PC-3 (cell line): ENCODE measurements around the gene SENP7. TPM values are rescaled to one million over a fixed set of nuclear protein-coding genes. Genes with fewer than 3 reads are reported as not detected.

Source experiments
- ATAC-seq: fragments of 200-7000 bp; cut with Tn5 transposase; 2 replicates; pipeline ENCODE4 v1.9.1; 2020; ENCODE audit warnings: mild to moderate bottlenecking, moderate library complexity
- BruUV-seq: library from RNA; stranded (reverse); fragments of 400-500 nt; replicated peaks from 2 replicates; lab custom pipeline; 2021; lab: Mats Ljungman, UMichigan
- CTCF ChIA-PET: fragments of 300-600 bp; sonication (Branson Sonifier 250); formaldehyde crosslinking; loops from one replicate; lab custom pipeline; 2022; ENCODE audit warnings: antibody characterized with exemption; lab: Charles Lee
- POLR2A ChIA-PET: fragments of 300-600 bp; sonication (Branson Sonifier 250); formaldehyde crosslinking; loops from one replicate; lab custom pipeline; 2022; ENCODE audit warnings: antibody characterized with exemption; ENCODE audit not compliant: unreplicated experiment; lab: Charles Lee
- DNase-seq: peaks from one replicate; pipeline ENCODE4 v3.0.0-alpha.2; 2015
- H2AFZ ChIP-seq: fragments of 300-600 bp; sonication (generic); 2 replicates; pipeline ENCODE4 v1.6.0; 2016; ENCODE audit warnings: antibody characterized with exemption, low read length
- H3F3A ChIP-seq: fragments of 300-600 bp; sonication (generic); one replicate; pipeline ENCODE4 v1.6.0; 2017; ENCODE audit warnings: antibody characterized with exemption, low read length, control low read depth, mild to moderate bottlenecking; ENCODE audit not compliant: unreplicated experiment
- H3K27ac ChIP-seq: fragments of 300-600 bp; sonication (generic); 2 replicates; pipeline ENCODE4 v1.5.1; 2016; ENCODE audit warnings: mild to moderate bottlenecking, low read length
- H3K27me3 ChIP-seq: fragments of 300-600 bp; sonication (generic); 2 replicates; pipeline ENCODE4 v1.6.1; 2016; ENCODE audit warnings: low read length, mixed read lengths
- H3K36me3 ChIP-seq: fragments of 300-600 bp; sonication (generic); 2 replicates; pipeline ENCODE4 v1.6.1; 2016; ENCODE audit warnings: low read depth, mixed run types, low read length, mixed read lengths
- H3K4me1 ChIP-seq: fragments of 300-600 bp; sonication (generic); 2 replicates; pipeline ENCODE4 v1.5.1; 2016; ENCODE audit warnings: low read length; ENCODE audit not compliant: insufficient read depth
- H3K4me2 ChIP-seq: fragments of 300-600 bp; sonication (generic); 2 replicates; pipeline ENCODE4 v1.6.0; 2016; ENCODE audit warnings: low read length
- H3K4me3 ChIP-seq: fragments of 300-600 bp; sonication (generic); 2 replicates; pipeline ENCODE4 v1.5.1; 2016; ENCODE audit warnings: mild to moderate bottlenecking, low read length, mixed read lengths
- H3K79me2 ChIP-seq: fragments of 300-600 bp; sonication (generic); 2 replicates; pipeline ENCODE4 v1.6.1; 2017; ENCODE audit warnings: low read length, mixed read lengths
- H3K9ac ChIP-seq: fragments of 300-600 bp; sonication (generic); 2 replicates; pipeline ENCODE4 v1.6.0; 2016; ENCODE audit warnings: mild to moderate bottlenecking, low read length
- H3K9me2 ChIP-seq: fragments of 300-600 bp; sonication (generic); replicated peaks from 2 replicates; pipeline ENCODE4 v1.6.1; 2016; ENCODE audit warnings: mixed run types, low read length, mixed read lengths
- H3K9me3 ChIP-seq: fragments of 300-600 bp; sonication (generic); 2 replicates; pipeline ENCODE4 v1.6.1; 2016; ENCODE audit warnings: low read length, mixed read lengths
- H4K20me1 ChIP-seq: fragments of 300-600 bp; sonication (generic); 2 replicates; pipeline ENCODE4 v1.6.1; 2016; ENCODE audit warnings: low read length, mixed read lengths
- CTCF ChIP-seq: fragments of 300-600 bp; sonication (generic); conservative IDR thresholded peaks from 2 replicates; pipeline ENCODE4 v1.5.1; 2017; ENCODE audit warnings: antibody characterized with exemption, low read depth, mild to moderate bottlenecking, low read length
- EZH2 ChIP-seq: fragments of 300-600 bp; sonication (generic); IDR thresholded peaks from one replicate; pipeline ENCODE4 v1.6.1; 2017; ENCODE audit warnings: antibody characterized with exemption, mild to moderate bottlenecking, low read length; ENCODE audit not compliant: unreplicated experiment
- EZH2phosphoT487 ChIP-seq: fragments of 300-600 bp; sonication (generic); IDR thresholded peaks from 2 replicates; pipeline ENCODE4 v1.6.1; 2018; ENCODE audit warnings: mild to moderate bottlenecking, antibody characterized with exemption, low read length, borderline replicate concordance
- intact Hi-C: fragments of 100-400 bp; cut with micrococcal nuclease; formaldehyde crosslinking; loops from 2 replicates; pipeline ENCODE4 v1.9.0; 2023
- total RNA-seq: library from RNA; depleted of rRNA; stranded (reverse); fragments of >200 nt; gene quantifications from 2 replicates; pipeline ENCODE4 v1.2.3, GENCODE V29; 2014

The SENP7 gene
- total RNA-seq, 1 experiment from 2014 or later = 4.8 TPM

- no peak overlapping the region for H3K4me2 ChIP-seq
- no peaks in the 10 kb centered on the region for H3K79me2 ChIP-seq
- no peaks in the 10 kb centered on the region for H3K36me3 ChIP-seq
- no peaks in the 10 kb centered on the region for H4K20me1 ChIP-seq
- no peaks in the 10 kb centered on the region for H3K27me3 ChIP-seq
- no peak for TF ChIP-seq EZH2
- no peak for TF ChIP-seq CTCF
- TF ChIP-seq EZH2phosphoT487 = no peak
- H3K4me1 ChIP-seq = no peaks in the 10 kb centered on the region
- CTCF ChIA-PET = no interaction called here
- no TSS peak for BruUV-seq
- DNase-seq (no peak), ATAC-seq (no peak)
- intact Hi-C loops = no loop called here
- H3K27ac ChIP-seq = no peak overlapping the region
- no peaks in the 10 kb centered on the region for H3K9me2 ChIP-seq
- no peaks in the 10 kb centered on the region for H3F3A ChIP-seq
- H3K9me3 ChIP-seq = 0 out of 2 replicates have a peak, but pooled peaks cover 3% of the 10 kb centered on the region
- POLR2A ChIA-PET = no interaction called here
- no peak overlapping the region for H2AFZ ChIP-seq
- H3K9ac ChIP-seq = no peak overlapping the region
- H3K4me3 ChIP-seq = no peak overlapping the region
Measured at GRCh38 chr3:101532783-101533602, 20.0 kb upstream of the SENP7 start.

- Histone ChIP-seq H3K4me2 (no peak overlapping the region), H3K9me2 (no peaks in the 10 kb centered on the region), H3K79me2 (no peaks in the 10 kb centered on the region), H3K9ac (no peak overlapping the region), H4K20me1 (no peaks in the 10 kb centered on the region), H3K27ac (no peak overlapping the region), H3K27me3 (no peaks in the 10 kb centered on the region), H3K4me3 (no peak overlapping the region), H3F3A (no peaks in the 10 kb centered on the region), H3K36me3 (no peaks in the 10 kb centered on the region), H3K4me1 (no peaks in the 10 kb centered on the region), H2AFZ (no peak overlapping the region), H3K9me3 (0 out of 2 replicates have a peak, but pooled peaks cover 3% of the 10 kb centered on the region)
- no peak for TF ChIP-seq EZH2
- no peak for TF ChIP-seq EZH2phosphoT487
- TF ChIP-seq CTCF = no peak
- intact Hi-C loops = no loop called here
- ATAC-seq = no peak
- CTCF ChIA-PET = no interaction called here
- POLR2A ChIA-PET = interaction anchor here (0.5 kb wide), 1 partner anchor 14 kb away, joined by 7 read pairs; no protein-coding TSS in a partner anchor
- no TSS peak for BruUV-seq
- DNase-seq = no peak
Measured at GRCh38 chr3:101531473-101532086, 18.6 kb upstream of the SENP7 start.

- ChIA-PET POLR2A (no interaction called here), CTCF (interaction anchor here (0.6 kb wide), 1 partner anchor 35 kb away, joined by 3 read pairs; no protein-coding TSS in a partner anchor)
Measured at GRCh38 chr3:101530686-101531047, 17.7 kb upstream of the SENP7 start.

More at GRCh38 chr3:101530686-101531047, 17.7 kb upstream of the SENP7 start:
- H3K36me3 ChIP-seq = no peaks in the 10 kb centered on the region
- H3K9me3 ChIP-seq = 0 out of 2 replicates have a peak, but pooled peaks cover 3% of the 10 kb centered on the region
- H3K4me3 ChIP-seq = no peak overlapping the region
- no peaks in the 10 kb centered on the region for H3F3A ChIP-seq
- intact Hi-C loops = no loop called here
- H3K79me2 ChIP-seq = no peaks in the 10 kb centered on the region
- no peak overlapping the region for H3K4me2 ChIP-seq
- H3K27me3 ChIP-seq = no peaks in the 10 kb centered on the region
- no peaks in the 10 kb centered on the region for H4K20me1 ChIP-seq
- DNase-seq (no peak), ATAC-seq (no peak)
- no peak overlapping the region for H3K27ac ChIP-seq
- no peaks in the 10 kb centered on the region for H3K4me1 ChIP-seq
- TF ChIP-seq EZH2phosphoT487 (no peak), CTCF (no peak)
- no peaks in the 10 kb centered on the region for H3K9me2 ChIP-seq
- no peak overlapping the region for H2AFZ ChIP-seq
- no TSS peak for BruUV-seq
- no peak overlapping the region for H3K9ac ChIP-seq
